Endodermal cell (in vitro differentiated cells): ENCODE results near the gene MACIR. TPM values are rescaled to one million over a fixed set of nuclear protein-coding genes. Genes with fewer than 3 reads are reported as not detected.

Experiments used
- DNase-seq: peaks from one replicate; pipeline ENCODE4 v3.0.0-alpha.2; 2017
- H3K27ac ChIP-seq: 2 replicates; pipeline ENCODE4 v1.5.1; 2013; ENCODE audit warnings: mild to moderate bottlenecking, low read depth, low read length, moderate library complexity
- H3K27me3 ChIP-seq: 2 replicates; pipeline ENCODE4 v1.6.1; 2013; ENCODE audit warnings: mild to moderate bottlenecking, low read length, moderate library complexity; ENCODE audit not compliant: insufficient read depth, control insufficient read depth, poor library complexity, severe bottlenecking
- H3K36me3 ChIP-seq: 2 replicates; pipeline ENCODE4 v1.7.0; 2013; ENCODE audit warnings: mild to moderate bottlenecking, low read length, moderate library complexity; ENCODE audit not compliant: control insufficient read depth, insufficient read depth
- H3K4me1 ChIP-seq: one replicate; pipeline ENCODE4 v1.7.0; 2013; ENCODE audit warnings: low read length; ENCODE audit not compliant: control insufficient read depth, insufficient read depth
- H3K4me3 ChIP-seq: 2 replicates; pipeline ENCODE4 v1.5.1; 2013; ENCODE audit warnings: mild to moderate bottlenecking, low read length, moderate library complexity
- H3K9ac ChIP-seq: 2 replicates; pipeline ENCODE4 v1.6.1; 2013; ENCODE audit warnings: mild to moderate bottlenecking, low read length, moderate library complexity; ENCODE audit not compliant: poor library complexity, severe bottlenecking; ENCODE audit errors: extremely low read depth
- H3K9me3 ChIP-seq: 2 replicates; pipeline ENCODE4 v1.6.1; 2013; ENCODE audit warnings: mild to moderate bottlenecking, low read length, moderate library complexity; ENCODE audit not compliant: control insufficient read depth
- H3K27ac Mint-ChIP-seq: 2 replicates; pipeline ENCODE4 v1.8.0; 2020; ENCODE audit warnings: mixed read lengths
- H3K27me3 Mint-ChIP-seq: 2 replicates; pipeline ENCODE4 v1.8.0; 2021; ENCODE audit warnings: mild to moderate bottlenecking, mixed read lengths; ENCODE audit not compliant: insufficient read depth
- H3K36me3 Mint-ChIP-seq: 2 replicates; pipeline ENCODE4 v1.8.0; 2020; ENCODE audit warnings: low read depth, mixed read lengths
- H3K4me1 Mint-ChIP-seq: 2 replicates; pipeline ENCODE4 v1.8.0; 2020; ENCODE audit warnings: mixed read lengths
- H3K4me3 Mint-ChIP-seq: 2 replicates; pipeline ENCODE4 v1.8.0; 2020; ENCODE audit warnings: mild to moderate bottlenecking, moderate library complexity, mixed read lengths
- H3K9me3 Mint-ChIP-seq: 2 replicates; pipeline ENCODE4 v1.8.0; 2020; ENCODE audit warnings: mild to moderate bottlenecking, mixed read lengths
- WGBS, 2 experiments: methylation state at CpG; one replicate each; pipeline versions ENCODE4 v1.1.5 to v1.1.7; 2013; ENCODE audit warnings: missing lambda C conversion rate in 2 of 2, mixed read lengths in 1 of 2; ENCODE audit not compliant: insufficient coverage in 1 of 2, insufficient read length in 1 of 2; 5-methylcytosine and 5-hydroxymethylcytosine counted together
- total RNA-seq, 2 donors: library from RNA; stranded (reverse); fragmentation: NEBNext Ultra II Directional in 1 of 2; extraction: Animal tissue kit (Norgen Biotek cat#: 25700) in 1 of 2; gene quantifications; 2 replicates in 1 of 2; 3 replicates in 1 of 2; pipeline ENCODE4 v1.2.1, GENCODE V29; 2021
- TF ChIP-seq, protein P1 (sequence below): fragments of 200-600 bp; sonication (generic); conservative IDR thresholded peaks from 2 replicates; pipeline ENCODE4 v1.5.0; 2021; ENCODE audit warnings: antibody characterized with exemption, mild to moderate bottlenecking

Gene MACIR
- total RNA-seq, 2 donors from 2014 or later, result 13.2 to 18.9 TPM

DNA sequence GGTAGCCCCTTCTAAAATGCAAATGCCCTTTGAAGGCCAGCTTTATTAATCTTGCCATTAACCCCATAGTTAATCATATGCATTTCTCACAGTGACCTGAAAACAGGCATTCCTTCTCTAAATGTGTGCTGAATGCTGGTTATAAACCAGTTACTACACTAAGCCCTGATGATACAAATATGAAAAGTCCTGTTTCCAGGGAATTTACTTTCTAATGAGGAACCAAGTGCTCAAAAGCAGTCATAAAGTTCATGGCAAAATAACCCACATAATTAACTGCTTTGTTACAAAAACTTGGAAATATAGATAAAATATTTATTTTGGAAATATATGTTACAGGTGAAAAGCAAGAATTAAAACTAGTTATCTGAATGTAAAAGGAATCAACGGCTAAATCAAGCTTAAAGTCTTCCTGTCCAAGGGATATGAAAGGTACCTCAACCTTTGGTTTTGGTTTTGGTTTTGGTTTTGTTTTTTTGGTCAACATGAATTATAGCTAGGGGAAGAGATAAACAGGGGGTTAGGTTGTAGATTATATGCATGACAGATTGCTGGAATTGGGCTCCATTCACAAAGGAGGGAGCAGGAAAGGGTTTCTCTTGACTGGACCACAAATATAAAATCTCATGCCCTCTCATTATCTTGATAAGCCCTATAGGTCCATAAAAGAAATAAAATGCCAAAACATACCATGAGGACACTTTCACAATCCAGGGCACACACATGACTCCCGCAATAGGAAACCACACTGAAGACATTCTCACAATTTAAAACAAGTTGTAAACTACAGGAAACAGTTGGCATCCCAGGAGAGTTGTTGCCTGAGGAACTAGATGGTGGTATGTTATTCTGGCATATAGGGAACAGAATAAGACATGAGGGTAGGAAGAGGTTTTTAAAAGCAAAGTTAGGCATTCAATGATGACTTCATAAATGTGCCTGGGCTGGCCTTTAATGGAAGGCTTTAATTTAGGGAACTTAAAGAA lies 46.7 kb upstream of the MACIR start:
- no peak overlapping the region for H3K4me3 Mint-ChIP-seq
- Histone ChIP-seq H3K4me1 (no peaks in the 10 kb centered on the region), H3K4me3 (no peak overlapping the region), H3K27me3 (no peaks in the 10 kb centered on the region), H3K36me3 (no peaks in the 10 kb centered on the region), H3K9me3 (no peaks in the 10 kb centered on the region), H3K27ac (no peak overlapping the region), H3K9ac (no peak overlapping the region)
- 88 to 89% methylated on average over 1 to 2 of the region's 2 CpGs for WGBS, 2 experiments
- H3K36me3 Mint-ChIP-seq, result no peaks in the 10 kb centered on the region
- H3K27me3 Mint-ChIP-seq, result no peaks in the 10 kb centered on the region
- H3K9me3 Mint-ChIP-seq, result no peaks in the 10 kb centered on the region
- DNase-seq, result no peak
- H3K27ac Mint-ChIP-seq, result no peak overlapping the region
- TF ChIP-seq, protein P1, sequence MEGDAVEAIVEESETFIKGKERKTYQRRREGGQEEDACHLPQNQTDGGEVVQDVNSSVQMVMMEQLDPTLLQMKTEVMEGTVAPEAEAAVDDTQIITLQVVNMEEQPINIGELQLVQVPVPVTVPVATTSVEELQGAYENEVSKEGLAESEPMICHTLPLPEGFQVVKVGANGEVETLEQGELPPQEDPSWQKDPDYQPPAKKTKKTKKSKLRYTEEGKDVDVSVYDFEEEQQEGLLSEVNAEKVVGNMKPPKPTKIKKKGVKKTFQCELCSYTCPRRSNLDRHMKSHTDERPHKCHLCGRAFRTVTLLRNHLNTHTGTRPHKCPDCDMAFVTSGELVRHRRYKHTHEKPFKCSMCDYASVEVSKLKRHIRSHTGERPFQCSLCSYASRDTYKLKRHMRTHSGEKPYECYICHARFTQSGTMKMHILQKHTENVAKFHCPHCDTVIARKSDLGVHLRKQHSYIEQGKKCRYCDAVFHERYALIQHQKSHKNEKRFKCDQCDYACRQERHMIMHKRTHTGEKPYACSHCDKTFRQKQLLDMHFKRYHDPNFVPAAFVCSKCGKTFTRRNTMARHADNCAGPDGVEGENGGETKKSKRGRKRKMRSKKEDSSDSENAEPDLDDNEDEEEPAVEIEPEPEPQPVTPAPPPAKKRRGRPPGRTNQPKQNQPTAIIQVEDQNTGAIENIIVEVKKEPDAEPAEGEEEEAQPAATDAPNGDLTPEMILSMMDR, result no peak
- peaks cover 8% of the 10 kb centered on the region for H3K4me1 Mint-ChIP-seq

DNA sequence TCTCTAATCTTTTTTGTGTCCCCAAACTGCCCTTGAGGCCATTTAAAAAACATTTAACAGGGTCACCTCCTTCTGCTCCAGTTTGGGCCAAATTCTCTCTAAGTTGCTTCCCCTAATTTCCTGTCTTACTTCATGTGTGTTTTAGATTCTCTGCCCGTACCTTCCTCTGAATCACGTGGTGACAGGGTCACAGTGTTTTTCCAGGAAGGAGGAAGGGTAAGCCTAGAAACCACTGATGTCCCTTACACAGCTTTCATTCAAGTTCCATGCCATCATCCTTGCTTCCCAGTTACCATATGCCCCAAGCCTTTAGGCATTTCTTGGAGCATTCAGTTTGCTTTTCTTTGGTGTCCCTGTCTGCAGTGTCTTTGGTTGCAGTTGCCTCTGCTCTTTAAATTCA lies 42.4 kb upstream of the MACIR start:
- Mint-ChIP-seq H3K4me3 (no peak overlapping the region), H3K9me3 (peaks cover 3% of the 10 kb centered on the region)

DNA sequence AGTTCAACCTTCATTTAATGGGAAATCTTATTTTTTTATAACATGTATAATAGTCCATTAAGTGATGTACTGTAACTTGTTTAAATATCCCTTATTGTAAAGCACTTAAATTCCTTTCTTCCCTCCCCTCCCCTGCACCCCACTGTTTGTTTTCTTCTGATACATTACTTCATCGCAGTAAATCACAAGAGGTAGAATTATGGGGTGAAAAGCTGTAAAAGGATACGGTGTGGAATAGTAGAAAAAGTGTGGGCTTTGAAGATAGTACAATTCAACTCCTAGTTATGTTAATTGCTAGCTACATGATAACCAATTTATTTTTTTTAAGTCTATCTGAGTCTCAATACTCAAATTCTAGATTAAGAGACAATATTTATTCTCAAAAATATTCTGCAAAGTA lies 41.9 kb upstream of the MACIR start:
- H3K27me3 ChIP-seq, result no peaks in the 10 kb centered on the region
- TF ChIP-seq, protein P1, result no peak
- no peak overlapping the region for H3K27ac Mint-ChIP-seq
- no peaks in the 10 kb centered on the region for H3K9me3 ChIP-seq
- no peak overlapping the region for H3K9ac ChIP-seq
- no peaks in the 10 kb centered on the region for H3K36me3 ChIP-seq
- H3K9me3 Mint-ChIP-seq, result peaks cover 3% of the 10 kb centered on the region
- 100% methylated on average over 2 of the region's 2 CpGs; no CpG with 5 or more reads in 1 of the 2 experiments for WGBS, 2 experiments
- DNase-seq, result no peak
- no peak overlapping the region for H3K27ac ChIP-seq
- H3K4me1 Mint-ChIP-seq, result peaks cover 8% of the 10 kb centered on the region
- H3K4me3 ChIP-seq, result no peak overlapping the region
- H3K36me3 Mint-ChIP-seq, result no peaks in the 10 kb centered on the region
- H3K4me1 ChIP-seq, result no peaks in the 10 kb centered on the region
- H3K4me3 Mint-ChIP-seq, result no peak overlapping the region
- H3K27me3 Mint-ChIP-seq, result no peaks in the 10 kb centered on the region

More for the DNA sequence above, 42.4 kb upstream of the MACIR start:
- no peaks in the 10 kb centered on the region for H3K27me3 Mint-ChIP-seq
- Histone ChIP-seq H3K36me3 (no peaks in the 10 kb centered on the region), H3K4me1 (no peaks in the 10 kb centered on the region), H3K27ac (no peak overlapping the region), H3K9me3 (no peaks in the 10 kb centered on the region), H3K4me3 (no peak overlapping the region), H3K9ac (no peak overlapping the region), H3K27me3 (no peaks in the 10 kb centered on the region)
- H3K36me3 Mint-ChIP-seq, result no peaks in the 10 kb centered on the region
- peaks cover 8% of the 10 kb centered on the region for H3K4me1 Mint-ChIP-seq
- TF ChIP-seq, protein P1, result no peak
- DNase-seq, result no peak
- no peak overlapping the region for H3K27ac Mint-ChIP-seq
- 64 to 100% methylated on average over 1 to 2 of the region's 2 CpGs for WGBS, 2 experiments
